Endothelial cell of umbilical vein (primary cell): ENCODE results near the gene ADRB2. TPM values are rescaled to one million over a fixed set of nuclear protein-coding genes. Genes with fewer than 3 reads are reported as not detected.

ENCODE experiments used
- polyA plus RNA-seq, 4 experiments: library from polyadenylated mRNA; depleted of rRNA in 3 of 4; stranded (reverse) in 3 of 4; unstranded in 1 of 4; fragments of >200 nt; gene quantifications; 2 replicates each; pipeline versions ENCODE4 v1.2.1 to v1.2.3, GENCODE V29; 2011 to 2012; ENCODE audit warnings: missing spikeins in 1 of 4
- total RNA-seq: library from RNA; stranded (reverse); gene quantifications from 2 replicates; pipeline ENCODE4 v1.2.3, GENCODE V29; 2021

The ADRB2 gene
- total and polyA plus RNA-seq, 2 donors (not counting 3 experiments of a cell fraction or from before 2014, with no cell fraction given): 0.86 to 0.88 TPM

Other genes starting within 250 kb of the ADRB2 start
- not detected in 2 replicates for gene HTR4, start 172.1 kb upstream of the ADRB2 start, total RNA-seq
- gene HTR4, start 172.1 kb upstream of the ADRB2 start, polyA plus RNA-seq: not detected in 2 replicates
- gene SH3TC2, start 236.5 kb downstream of the ADRB2 start, total RNA-seq: 3.3 and 4.3 TPM in 2 replicates
- 0.81 and 0.91 TPM in 2 replicates for gene SH3TC2, start 236.5 kb downstream of the ADRB2 start, polyA plus RNA-seq